Right lung (tissue), 5 donors: ENCODE results near the gene DCTN2. TPM values are rescaled to one million over a fixed set of nuclear protein-coding genes. Genes with fewer than 3 reads are reported as not detected.
A peak's percentile ranks its signal among the peaks of the same experiment; 100 is the strongest.
"Not testable (repeated sequence)": the region's sequence is repeated elsewhere in the genome, so short reads cannot be mapped to it uniquely, and the experiment has no call there.

Experiments
- DNase-seq, 2 donors: peaks; one replicate each; pipeline ENCODE4 v3.0.0-alpha.2; 2013
- polyA plus RNA-seq, 5 donors: library from polyadenylated mRNA; unstranded; fragments of 120-200 nt; gene quantifications; one replicate each; pipeline versions ENCODE4 v1.2.1 to v1.2.3, GENCODE V29; 2013; ENCODE audit warnings: inconsistent platforms in 1 of 5, low replicate concordance in 1 of 5; ENCODE audit not compliant: insufficient read length in 5 of 5, insufficient read depth in 1 of 5

Gene DCTN2
- polyA plus RNA-seq, 5 donors, result 149 to 169 (median 154) TPM

DNA sequence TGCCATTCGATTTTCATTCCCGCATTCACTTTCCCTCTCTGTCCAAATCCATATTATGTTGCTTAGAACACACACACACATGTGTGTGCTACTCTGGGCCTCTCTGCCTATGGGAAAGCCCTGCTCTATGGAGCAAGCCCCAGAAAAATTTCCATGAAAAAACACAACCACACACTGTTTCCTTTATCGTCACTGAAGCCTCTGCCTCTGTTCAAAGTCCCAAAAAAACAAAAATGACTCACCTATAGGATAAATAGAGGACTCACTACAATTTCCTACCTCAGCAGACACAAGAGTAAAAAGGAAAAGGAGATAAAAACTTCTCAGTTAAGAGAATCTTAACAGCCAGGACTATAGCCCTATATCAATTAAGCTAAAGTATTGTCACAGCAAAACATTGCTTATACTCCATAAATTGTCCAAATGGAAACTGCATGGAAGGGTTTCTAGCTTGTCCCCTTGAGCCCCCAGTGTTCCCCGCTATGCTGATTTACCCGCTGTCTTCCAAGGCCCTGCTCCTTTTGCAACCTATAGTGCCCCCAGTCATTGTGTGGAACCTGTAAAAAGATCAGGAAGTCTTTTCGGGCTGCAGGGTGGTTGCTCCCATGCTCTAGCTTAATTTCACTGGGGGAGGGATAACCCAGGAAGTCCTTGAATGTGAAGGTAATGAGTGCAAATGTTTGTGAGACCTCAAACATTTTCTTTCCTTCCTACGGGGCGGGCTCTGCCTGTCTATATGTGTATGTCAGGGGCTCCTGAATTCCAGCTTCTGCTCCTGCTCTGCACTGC lies 32.9 kb upstream of the DCTN2 start:
- DNase-seq, result no peak

DNA sequence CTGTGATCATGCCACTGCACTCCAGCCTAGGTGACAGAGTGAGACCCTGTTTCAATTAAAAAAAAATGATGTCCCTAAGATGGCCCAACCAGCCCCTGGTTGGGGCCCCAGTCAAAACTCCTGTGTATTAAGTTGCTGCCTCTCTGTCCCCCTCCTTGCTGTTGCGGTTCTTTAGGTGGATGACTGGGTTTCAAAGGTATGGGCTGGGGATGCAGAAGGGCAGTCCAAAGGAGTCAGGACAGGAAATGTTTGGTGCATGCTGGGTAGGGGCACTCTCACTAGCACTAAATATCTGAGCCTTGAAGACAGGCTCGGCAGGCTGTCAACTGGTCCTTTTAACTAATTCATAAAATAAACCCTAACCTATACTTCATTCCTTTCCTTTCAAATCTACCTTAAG lies 32.0 kb upstream of the DCTN2 start:
- DNase-seq, result no peak

DNA sequence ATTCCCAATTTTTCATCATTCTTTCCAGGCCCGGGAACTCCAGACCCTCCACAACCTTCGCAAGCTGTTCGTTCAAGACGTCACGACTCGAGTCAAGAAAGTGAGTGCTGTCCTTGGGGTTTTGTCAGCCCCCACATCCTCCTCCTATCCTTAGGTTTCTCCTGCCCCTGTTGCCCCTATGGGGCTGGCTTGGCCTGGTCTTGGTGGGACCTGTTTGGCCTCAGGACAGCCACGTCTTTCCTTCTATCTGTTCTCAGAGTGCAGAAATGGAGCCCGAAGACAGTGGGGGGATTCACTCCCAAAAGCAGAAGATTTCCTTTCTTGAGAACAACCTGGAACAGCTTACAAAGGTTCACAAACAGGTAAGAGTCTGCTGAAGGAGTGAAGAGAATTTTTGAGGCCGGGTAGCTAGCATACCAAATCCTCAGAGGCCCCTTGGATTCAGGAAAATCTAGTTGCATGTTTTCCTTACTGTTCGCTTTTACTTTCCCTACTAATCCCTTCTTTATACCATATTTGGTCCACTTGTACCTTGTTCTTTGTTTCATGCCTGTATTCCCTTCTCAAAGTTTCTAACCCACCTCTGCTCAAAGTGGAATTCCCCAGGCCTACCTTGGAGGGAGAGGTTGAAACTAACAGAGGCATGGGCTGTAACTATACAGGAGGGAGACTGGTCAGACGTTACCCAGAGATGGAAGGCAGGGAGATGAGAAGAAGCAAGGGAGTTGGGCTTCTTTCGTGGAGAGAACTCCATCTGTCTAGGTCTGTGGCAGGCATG lies 31.2 kb upstream of the DCTN2 start:
- DNase-seq, result no peak

DNA sequence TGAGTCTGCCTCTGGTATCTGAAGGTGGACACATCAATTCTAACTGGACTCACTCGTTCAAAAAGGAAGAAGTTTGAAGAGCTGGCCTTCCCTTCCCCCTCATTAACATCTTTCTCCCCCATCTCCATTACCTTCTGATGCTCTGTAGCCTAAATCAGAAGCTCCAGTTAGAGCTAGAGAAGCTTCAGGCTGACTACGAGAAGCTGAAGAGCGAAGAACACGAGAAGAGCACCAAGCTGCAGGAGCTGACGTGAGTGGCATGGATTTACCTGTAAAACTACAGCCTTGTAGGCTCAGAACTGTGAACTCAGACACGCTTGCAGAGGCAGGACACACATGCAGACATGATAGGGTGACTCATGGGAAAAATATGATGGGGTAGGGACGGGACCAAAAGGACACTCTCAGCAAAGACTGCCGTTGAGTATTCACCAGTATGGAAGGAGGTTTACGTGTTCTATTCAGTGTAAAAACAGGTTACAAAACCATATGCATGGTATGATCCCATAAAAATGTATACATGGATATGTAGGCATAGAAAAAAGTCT lies 29.7 kb upstream of the DCTN2 start:
- no peak for DNase-seq

DNA sequence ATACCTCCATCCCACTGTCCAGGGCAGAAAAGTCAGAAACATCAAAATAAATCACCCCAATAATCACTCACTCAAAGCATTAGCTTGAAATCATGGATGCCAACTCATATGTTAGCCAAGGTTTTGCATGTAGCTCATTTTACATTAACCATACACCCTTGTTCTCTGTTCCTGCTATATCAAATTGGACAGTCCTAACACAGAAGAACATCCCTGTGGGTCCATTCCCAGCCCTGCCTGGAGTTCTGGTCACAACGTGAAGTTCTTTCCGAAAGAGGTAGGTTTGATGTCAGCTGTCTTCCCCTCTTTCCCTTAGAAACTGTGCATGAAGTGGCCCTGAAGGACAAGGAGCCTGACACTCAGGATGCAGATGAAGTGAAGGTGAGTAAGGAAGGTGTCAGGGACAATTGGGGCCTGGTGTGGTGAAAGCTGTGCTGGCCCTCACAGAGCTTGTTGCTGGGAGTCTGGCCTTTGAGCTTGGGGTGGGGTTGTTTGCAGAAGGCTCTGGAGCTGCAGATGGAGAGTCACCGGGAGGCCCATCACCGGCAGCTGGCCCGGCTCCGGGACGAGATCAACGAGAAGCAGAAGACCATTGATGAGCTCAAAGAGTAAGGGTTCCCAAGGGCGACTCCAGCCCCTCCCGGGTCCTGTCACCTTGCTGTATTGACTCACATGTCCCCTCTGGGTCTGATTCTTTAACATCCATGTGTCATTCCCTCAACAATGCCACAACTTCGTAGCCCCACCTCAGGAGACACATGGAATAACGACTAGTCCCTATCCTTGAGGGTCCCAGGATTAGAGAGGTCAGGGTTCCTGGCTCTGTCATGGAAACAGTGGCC lies 29.0 kb upstream of the DCTN2 start:
- DNase-seq, result no peak

DNA sequence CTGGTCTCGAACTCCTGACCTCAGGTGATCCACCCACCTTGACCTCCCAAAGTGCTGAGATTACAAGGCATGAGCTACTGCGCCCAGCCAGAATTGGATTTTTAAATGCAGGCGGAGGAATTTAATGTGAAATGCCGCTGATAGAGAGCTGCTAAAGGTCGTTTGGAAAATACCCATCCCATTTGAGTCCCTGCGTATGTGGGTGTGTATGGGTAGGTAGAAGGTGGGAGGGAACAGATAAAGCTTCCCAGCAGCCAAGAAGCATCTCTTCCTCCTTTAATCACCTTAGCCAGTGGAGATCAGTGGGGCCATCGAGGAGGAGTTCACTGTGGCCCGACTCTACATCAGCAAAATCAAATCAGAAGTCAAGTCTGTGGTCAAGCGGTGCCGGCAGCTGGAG lies 27.8 kb upstream of the DCTN2 start:
- DNase-seq, result no peak

DNA sequence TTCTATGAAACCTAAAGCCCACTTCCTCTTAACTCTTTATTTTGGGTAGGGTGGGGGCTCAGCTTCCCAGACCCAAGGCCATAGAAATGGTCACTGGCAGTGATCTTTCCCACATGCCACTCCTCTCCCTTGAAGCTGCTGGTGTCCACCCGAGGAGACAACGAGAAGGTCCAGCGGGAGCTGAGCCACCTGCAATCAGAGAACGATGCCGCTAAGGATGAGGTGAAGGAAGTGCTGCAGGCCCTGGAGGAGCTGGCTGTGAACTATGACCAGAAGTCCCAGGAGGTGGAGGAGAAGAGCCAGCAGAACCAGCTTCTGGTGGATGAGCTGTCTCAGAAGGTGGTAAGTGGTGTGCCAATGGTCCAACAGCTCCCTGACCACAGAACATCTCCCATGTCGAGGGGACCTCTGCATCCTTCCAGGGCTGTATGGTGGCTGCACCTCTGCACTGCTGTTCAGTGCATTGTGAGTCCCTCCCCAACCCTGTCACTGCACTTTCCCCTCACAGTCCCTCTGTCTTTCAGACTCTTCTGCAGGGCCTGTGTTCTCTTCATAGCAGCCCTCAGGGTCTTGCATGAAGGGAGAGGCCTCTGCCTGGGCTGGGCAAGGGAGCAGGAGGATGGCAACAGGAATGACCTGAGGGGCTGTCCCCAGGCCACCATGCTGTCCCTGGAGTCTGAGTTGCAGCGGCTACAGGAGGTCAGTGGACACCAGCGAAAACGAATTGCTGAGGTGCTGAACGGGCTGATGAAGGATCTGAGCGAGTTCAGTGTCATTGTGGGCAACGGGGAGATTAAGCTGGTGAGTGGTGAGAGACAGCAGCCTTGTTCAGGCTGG lies 25.2 kb upstream of the DCTN2 start:
- no peak for DNase-seq

DNA sequence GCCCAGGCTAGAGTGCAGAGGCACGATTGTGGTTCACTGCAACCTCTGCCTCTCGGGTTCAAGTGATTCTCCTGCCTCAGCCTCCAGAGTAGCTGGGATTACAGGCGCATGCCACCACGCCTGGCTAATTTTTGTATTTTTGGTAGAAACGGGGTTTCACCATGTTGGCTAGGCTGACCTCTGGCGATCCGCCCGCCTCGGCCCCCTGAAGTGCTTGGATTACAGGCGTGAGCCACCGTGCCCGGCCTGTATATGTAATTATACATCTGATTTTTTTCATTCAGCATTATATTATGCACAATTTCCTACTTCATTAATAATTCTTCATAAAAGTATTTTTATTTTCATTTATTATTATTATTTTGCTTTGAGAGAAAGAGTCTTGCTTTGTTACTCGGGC lies 23.4 kb upstream of the DCTN2 start:
- not testable (repeated sequence) for DNase-seq

DNA sequence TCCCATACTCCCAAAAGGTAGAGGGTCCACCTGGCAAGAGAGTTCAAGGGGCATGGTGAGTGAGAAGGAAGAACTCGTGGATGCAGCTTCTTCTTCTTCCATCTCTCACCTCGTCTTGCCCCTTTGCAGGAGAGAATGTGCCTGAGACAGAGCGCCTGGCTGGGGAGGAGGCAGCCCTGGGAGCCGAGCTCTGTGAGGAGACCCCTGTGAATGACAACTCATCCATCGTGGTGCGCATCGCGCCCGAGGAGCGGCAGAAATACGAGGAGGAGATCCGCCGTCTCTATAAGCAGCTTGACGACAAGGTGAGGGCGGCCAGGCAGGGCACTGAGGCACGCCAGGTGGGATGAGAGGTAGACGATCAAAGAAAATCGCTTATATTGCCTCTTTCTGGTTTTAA lies 22.9 kb upstream of the DCTN2 start:
- DNase-seq, result no peak

DNA sequence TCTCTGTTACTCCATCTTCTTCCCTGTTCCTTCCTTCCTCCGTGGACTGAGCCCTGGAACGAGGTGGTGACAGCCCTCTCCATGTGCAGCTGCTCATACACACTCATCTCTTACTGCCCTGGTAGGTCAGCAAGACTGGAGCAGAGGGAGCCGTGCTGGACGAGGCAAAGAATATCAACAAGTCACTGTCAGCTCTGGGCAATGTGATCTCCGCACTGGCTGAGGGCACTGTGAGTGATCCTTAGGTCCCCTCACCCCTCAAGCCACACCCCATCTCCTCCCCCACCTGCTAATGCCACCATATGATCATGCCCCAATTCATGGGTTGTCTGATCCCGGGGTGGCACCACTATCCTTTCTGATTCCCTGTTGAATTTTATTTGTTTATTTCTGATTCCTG lies 21.8 kb upstream of the DCTN2 start:
- no peak for DNase-seq

DNA sequence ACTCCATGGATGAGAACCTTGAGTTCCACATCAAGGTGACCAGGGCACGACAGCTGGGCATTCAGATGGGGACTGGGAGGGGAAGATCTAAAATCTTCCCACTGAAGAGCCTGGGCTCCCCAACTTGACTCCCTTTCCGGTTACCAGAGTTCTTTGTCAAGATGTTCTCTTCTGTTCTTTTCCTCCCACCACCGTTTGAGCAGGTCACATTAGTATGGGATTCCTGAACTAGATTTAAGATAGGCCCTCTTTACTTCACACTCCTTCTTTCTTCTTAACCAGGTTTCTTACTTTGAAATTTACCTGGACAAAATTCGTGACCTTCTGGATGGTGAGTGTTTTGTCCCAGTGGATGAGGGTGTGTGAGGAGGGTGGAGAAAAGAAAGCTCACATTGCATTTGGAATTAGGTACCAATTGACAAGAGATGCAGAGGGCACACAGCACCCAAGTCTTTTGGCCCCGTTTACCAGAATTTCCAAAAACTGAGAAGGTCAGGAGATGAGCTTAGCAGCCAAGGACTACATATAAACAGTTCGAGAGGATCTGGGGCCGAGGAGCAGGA lies 17.3 kb upstream of the DCTN2 start:
- DNase-seq, result no peak

DNA sequence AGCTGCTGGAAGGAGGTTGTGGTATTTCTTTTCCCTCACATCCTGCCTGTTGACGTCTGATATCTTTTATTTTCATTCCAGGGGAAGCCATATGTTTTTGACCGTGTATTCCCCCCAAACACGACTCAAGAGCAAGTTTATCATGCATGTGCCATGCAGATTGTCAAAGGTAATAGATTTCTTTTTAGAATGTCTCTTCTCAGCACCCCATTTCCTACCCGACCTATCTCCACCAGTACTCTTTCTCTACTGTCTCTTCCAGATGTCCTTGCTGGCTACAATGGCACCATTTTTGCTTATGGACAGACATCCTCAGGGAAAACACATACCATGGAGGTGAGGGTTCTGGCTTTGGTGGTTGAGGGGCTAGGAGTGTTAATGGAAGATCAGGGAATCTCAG lies 16.4 kb upstream of the DCTN2 start:
- no peak for DNase-seq

DNA sequence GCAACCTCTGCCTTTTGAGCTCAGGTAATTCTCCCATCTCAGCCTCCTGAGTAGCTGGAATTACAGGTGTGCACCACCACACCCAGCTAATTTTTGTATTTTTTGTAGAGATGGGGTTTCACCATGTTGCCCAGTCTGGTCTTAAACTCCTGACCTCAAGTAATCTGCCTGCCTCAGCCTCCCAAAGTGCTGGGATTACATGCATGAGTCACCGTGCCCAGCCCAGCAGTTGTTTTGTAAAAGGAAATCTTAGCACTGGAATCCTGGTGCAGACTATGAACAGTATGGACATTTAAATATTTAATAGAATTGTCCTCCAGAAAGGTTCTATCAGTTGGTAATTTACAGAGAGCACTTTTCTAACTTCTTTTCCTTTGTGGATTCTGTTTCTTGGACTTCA lies 14.1 kb upstream of the DCTN2 start:
- not testable (repeated sequence) for DNase-seq

DNA sequence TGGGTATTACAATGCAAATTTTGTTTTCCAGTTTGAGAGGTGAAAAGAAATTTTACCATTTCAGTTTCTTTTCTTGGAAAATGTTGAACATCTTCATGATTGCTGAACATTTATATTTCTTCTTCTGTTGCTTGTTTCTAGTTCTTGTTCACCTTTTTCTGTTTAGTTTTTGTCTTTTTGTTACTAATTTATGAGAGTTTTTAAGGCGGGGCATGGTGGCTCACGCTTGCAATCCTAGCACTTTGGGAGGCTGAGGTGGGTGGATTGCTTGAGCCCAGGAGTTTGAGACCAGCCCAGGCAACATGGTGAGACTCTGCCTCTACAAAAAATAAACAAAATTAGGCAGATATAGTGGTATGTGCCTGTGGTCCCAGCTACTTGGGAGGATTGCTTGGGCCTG lies 13.5 kb upstream of the DCTN2 start:
- no peak for DNase-seq

DNA sequence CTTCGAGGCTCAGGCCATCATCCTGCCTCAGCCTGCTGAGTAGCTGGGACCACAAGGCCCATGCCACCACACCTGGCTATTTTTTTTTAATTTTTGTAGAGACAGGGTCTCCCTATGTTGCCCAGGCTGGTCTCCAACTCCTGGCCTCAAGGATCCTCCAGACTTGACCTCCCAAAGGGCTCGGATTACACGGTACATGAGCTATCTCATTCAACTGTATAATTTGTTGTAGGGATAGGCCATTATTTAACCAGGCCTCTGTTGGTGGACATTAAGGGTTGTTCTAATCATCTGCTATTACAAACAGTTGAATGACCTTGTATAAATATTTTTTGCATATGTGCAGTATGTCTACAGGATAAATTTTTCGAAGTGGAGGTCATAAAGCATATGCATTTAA lies 11.9 kb upstream of the DCTN2 start:
- DNase-seq, result no peak

DNA sequence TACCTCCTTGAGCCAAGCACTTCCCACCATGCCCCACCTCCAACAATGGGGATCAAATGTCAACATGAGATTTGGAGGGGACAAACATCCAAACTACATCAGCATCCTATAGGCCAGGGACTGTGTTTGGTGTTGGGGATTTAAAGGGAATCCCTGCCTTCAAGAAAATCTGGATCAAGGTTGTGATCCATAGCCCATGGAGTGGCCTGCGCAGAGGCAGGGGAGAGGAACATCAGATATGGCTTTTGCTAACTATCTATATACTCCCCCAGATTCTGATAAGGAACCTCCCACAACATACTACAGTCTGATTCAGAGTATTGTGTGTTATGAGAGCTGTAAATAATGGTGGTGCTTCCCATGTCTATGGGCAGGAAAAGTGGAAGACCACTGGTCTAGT lies 7.9 kb upstream of the DCTN2 start:
- DNase-seq, result no peak

DNA sequence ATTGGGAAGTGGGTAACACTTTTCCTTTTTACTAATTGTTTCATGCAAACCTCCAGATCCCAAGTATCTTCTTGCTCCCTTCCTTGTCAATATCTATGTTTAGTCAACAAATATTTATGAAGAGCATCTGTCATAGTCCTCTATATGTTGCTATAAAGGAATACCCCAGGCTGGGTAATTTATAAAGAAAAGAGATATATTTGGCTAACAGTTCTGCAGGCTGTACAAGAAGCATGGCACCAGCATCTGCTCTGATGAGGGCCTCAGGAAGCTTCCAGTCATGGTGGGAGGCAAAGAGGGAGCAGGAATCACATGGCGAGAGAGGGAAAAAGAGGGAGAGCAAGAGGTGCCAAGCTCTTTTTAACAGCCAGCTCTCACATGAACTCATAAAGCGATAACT lies 7.5 kb upstream of the DCTN2 start:
- DNase-seq, result no peak

DNA sequence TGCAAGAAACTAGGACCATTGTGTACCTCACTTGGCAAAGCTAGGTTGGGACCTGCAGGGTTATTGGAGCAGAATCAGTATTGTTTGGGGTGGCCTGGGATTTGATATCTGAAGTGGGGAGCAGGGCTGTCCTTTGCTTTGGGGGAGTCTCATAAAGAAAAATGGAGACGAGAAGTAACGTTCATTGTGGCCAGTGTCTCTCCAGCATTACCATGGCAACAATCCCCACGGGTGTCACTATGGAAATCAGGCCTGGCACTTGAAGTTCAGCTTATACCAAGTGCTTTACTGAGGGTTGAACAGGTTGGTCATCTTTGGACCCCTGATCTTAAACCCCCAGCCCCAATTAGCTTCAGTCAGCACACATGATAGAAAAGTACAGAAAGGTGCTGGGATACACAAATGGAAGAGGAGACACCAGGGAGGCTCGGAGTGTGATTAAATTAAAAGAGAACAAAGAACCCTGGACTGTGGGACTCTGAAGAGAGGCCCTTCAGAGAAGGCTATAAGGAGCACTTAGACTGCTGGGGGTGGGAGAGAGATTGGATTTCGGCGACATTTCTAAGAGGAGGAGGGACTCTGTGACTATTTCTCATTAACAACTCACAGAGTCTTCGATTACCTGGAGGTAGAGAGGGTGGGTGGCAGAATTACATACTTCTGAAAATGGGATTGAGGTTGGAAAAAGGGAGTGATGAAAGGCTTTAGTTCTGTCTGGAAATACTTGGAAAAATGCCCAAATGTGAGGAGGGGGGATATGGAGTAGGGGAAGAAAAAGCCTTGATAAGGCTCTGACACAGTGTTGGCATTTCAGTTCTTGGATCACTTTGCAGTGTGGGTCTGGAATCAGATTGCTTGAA lies 6.6 kb upstream of the DCTN2 start:
- DNase-seq, result peak in 1 of 2 donors; percentile 4

DNA sequence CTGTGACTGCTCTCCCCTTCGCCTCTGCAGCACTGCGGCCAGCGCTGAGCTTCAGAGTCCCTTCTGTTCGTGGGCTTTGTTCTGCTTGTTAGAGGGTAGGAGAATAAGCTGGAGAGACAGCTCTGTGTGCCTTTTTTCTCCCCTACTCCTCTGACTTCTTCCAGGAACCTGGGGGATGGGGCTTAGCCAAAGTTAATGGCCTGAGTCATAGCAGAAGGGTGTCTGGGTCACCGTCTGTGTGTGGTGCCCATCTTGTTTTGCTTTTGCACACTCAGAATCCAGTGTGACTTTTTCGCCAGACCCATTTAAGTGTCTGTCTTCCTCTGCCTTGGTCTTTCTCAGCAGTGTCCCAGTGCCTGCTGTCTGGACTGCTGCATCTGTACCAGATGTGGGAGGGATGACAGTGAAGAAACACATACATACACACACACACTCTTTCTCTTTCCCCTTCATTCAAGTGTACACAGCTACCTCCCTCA lies 5.9 kb upstream of the DCTN2 start:
- DNase-seq, result no peak

DNA sequence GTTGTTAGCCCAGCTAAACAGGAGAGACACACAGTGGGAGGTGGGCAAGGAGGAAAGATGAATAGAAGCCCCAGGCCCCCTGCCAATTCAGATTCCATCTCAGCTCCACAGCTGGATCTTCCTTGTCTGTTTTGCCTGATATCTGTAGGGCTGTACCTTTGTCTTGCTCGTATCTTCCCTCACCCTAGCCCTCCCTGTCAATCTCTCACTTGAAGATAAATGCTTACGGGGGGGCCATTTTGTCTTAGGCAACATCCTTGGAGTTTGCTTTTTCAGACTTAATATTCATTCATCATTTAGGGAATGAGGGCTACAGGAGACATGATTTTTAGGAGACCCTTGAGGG lies 5.3 kb upstream of the DCTN2 start:
- no peak for DNase-seq
